MG63 (cell line): ENCODE results near the gene KCNMB2. TPM values are rescaled to one million over a fixed set of nuclear protein-coding genes. Genes with fewer than 3 reads are reported as not detected.
"Not testable (repeated sequence)": the region's sequence is repeated elsewhere in the genome, so short reads cannot be mapped to it uniquely, and the experiment has no call there.

ENCODE experiments used
- DNase-seq: peaks from one replicate; pipeline ENCODE4 v3.0.0-alpha.2; 2020
- H3K27me3 ChIP-seq: fragments of 250-450 bp; sonication (Bioruptor Pico); 2 replicates; pipeline ENCODE4 v1.5.1; 2020; ENCODE audit warnings: mild to moderate bottlenecking, moderate library complexity
- H3K36me3 ChIP-seq: fragments of 250-450 bp; sonication (Bioruptor Pico); 2 replicates; pipeline ENCODE4 v1.5.1; 2020; ENCODE audit warnings: mild to moderate bottlenecking, moderate library complexity
- H3K4me3 ChIP-seq: fragments of 250-450 bp; sonication (Bioruptor Pico); 2 replicates; pipeline ENCODE4 v1.5.1; 2020; ENCODE audit warnings: mild to moderate bottlenecking, moderate library complexity
- H3K9me3 ChIP-seq: fragments of 250-450 bp; sonication (Bioruptor Pico); 2 replicates; pipeline ENCODE4 v1.5.1; 2020; ENCODE audit warnings: mild to moderate bottlenecking, moderate library complexity
- total RNA-seq: library from RNA; depleted of rRNA; stranded (reverse); fragments of >200 nt; shearing (Covaris generic); gene quantifications from 2 replicates; pipeline ENCODE4 v1.2.3, GENCODE V29; 2014; ENCODE audit warnings: low replicate concordance

KCNMB2 gene
- total RNA-seq, 1 experiment from 2014 or later: not detected

DNA sequence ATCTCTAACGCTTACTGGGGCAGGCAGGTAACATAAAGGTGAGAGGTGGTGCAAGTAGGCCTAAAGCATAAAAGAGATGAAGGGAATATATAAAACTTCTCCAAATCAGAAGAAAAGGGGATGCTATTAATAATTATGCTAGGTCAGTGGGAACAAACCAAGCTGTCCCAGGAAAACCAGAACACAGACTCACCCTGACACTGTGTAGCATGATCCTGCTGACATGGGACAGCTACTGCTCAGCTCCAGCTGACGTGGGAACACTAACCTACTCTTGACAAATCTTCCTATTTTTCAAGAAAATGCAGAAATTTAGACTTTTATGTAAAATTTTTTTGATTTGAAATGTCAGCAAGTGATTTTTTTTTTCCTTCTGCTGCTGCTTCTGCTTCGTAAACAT is 203.5 kb downstream of the KCNMB2 start:
- H3K27me3 ChIP-seq: no peaks in the 10 kb centered on the region

DNA sequence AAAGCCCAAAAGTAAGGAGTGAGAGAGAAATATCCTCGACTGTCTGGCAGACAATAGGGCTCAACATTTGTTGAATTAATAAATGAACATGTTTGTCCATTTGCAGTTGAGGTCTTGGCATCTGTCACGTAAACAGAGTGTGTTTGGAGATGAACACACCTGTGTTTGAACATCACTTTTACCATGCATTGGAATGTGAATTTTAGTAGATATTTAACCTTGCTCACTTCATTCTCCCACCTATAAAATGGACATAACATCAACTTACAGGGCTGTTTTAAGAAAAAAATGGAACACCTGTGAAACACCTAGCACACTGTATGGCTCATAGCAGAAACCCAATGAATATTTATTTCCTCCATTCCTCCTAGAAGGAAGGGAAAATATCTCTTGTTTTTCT is 204.8 kb downstream of the KCNMB2 start:
- no peaks in the 10 kb centered on the region for H3K27me3 ChIP-seq
- H3K36me3 ChIP-seq: no peaks in the 10 kb centered on the region
- no peak overlapping the region for H3K4me3 ChIP-seq
- H3K9me3 ChIP-seq: no peaks in the 10 kb centered on the region
- DNase-seq: no peak

More for the DNA sequence above, 203.5 kb downstream of the KCNMB2 start:
- DNase-seq: no peak
- Histone ChIP-seq H3K9me3 (no peaks in the 10 kb centered on the region), H3K36me3 (no peaks in the 10 kb centered on the region), H3K4me3 (no peak overlapping the region)

DNA sequence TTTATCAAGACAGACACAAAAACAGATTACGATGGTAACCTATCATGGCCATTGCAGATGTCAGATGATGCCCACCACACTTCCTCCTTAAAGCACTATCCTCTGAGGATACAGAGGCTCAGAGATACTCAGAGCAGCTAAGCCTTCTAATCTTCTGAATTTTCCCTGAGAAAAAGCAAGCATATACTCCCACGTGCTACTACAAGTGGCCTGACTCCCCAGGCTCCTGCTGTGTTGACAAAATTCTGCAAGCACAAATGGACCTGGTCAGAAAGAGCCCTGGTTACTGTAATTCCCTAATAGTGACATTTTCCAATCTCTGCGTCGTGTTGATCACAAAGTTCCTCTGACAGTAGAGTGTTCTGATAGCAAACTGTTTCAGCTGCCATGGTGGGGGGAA is 207.1 kb downstream of the KCNMB2 start:
- Histone ChIP-seq H3K9me3 (no peaks in the 10 kb centered on the region), H3K4me3 (no peak overlapping the region), H3K36me3 (no peaks in the 10 kb centered on the region), H3K27me3 (no peaks in the 10 kb centered on the region)
- no peak for DNase-seq

DNA sequence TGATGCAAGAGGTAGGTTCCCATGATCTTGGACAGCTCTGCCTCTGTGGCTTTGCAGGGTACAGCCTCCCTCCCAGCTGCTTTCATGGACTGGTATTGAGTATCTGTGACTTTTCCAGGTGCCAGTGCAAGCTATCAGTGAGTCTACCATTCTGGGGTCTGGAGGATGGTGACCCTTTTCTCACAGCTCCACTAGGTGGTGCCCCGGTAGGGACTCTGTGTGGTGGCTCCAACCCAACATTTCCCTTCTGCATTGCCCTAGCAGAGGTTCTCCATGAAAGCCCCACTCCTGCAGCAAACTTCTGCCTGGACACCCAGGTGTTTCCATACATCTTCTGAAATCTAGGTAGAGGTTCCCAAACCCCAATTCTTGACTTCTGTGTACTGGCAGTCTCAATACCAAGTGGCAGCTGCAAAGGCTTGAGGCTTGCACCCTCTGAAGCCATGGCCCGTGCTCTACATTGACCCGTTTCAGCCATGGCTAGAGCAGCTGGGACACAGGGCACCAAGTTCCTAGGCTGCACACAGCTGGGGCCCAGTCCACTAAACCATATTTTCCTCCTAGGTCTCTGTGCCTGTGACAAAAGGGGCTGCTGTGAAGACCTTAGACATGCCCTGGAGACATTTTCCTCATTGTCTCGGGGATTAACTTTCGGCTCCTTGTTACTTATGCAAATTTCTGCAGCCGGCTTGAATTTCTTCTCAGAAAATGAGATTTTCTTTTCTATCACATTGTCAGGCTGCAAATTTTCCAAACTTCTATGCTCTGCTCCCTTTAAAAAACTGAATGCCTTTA is 209.8 kb downstream of the KCNMB2 start:
- not testable (repeated sequence) for H3K9me3 ChIP-seq, H3K27me3 ChIP-seq, DNase-seq, H3K4me3 ChIP-seq, H3K36me3 ChIP-seq

DNA sequence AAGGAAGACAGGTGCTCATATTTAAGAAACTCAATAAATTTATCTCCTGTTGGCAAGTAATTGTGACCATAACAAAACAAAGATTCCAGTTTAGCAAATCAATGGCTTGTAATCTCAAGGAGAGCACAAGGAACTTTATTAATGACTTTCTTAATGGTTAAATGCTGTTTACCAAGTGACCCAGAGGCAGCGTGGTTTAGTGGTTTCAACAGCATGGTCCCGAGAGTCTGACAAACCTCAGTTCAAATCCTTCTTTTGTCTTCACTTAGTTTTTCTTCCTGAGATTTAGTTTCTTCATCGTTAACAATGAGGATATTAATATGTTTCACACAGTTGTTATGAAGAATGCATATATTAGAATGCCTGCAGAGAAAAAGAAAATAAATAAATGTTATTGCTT is 212.6 kb downstream of the KCNMB2 start:
- Histone ChIP-seq H3K27me3 (no peaks in the 10 kb centered on the region), H3K4me3 (no peak overlapping the region), H3K36me3 (no peaks in the 10 kb centered on the region), H3K9me3 (no peaks in the 10 kb centered on the region)
- no peak for DNase-seq

DNA sequence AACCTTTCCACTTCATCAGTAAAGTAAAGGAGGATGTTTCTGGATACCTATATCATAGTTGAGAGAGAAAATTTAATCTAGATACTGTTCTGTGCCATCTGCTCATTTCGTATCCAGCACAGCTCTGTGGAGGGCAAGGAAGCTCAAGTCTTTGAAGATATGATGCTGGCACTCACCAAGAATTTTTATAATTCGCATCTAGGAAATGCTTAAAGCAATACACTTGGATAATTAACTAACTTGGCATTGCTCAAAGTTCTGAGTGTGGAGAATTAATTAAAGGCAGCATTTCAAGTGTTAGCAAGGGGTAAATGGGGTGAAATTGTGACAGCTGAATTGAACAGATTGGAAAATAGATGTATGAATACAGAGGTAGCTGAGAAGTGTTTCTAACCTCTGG is 213.2 kb downstream of the KCNMB2 start:
- Histone ChIP-seq H3K36me3 (no peaks in the 10 kb centered on the region), H3K4me3 (no peak overlapping the region), H3K9me3 (no peaks in the 10 kb centered on the region), H3K27me3 (no peaks in the 10 kb centered on the region)
- DNase-seq: no peak

DNA sequence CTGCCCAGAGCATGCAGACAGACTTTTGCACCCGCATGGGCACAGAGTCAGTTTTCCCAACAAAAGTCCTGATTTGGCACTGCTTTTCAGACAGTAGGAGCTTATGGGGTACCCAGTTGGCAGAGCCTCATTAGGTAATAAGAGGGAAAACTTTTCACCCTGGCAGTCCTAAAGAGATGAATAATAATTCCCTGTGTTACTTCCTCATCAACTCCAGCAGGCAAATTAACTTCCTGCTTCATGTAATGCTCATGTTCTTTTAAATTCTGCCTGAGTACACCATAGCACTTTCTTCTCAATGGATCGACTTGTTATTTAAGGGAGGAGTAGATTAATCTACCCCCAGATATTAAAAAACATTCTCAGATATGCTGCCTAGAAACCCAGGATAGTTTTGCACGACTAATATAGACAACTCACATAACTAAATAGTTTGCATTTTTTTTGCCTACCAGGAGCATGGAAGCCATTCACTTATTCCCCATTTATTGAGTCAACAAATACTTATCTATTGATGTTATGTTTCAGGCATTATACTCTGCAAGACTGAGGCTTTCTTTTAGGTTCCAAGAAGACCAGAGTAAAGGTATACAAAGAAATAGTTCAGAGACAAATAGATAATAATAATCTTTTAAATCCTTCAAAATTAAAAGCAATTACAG is 214.5 kb downstream of the KCNMB2 start:
- DNase-seq: no peak
- no peak overlapping the region for H3K4me3 ChIP-seq
- no peaks in the 10 kb centered on the region for H3K27me3 ChIP-seq
- no peaks in the 10 kb centered on the region for H3K9me3 ChIP-seq
- H3K36me3 ChIP-seq: no peaks in the 10 kb centered on the region

DNA sequence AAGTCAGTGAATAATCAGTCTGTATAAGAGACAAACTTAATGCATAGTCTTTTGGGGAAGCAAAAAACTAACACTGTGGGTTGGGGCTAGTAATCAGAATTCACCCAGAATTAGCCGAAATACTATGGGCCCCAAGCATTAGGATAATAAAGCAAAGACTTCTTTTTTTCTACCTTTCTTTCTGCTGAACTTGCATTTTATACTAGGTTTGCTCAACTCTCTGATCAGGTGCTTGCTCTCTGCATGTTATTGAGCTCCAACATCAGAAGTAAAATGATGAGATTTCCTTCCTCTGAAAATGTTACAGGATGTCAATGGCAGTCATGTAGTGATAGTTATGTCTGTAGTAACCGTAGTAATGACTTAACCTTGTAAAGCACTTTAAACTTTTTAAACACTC is 216.6 kb downstream of the KCNMB2 start:
- Histone ChIP-seq H3K27me3 (no peaks in the 10 kb centered on the region), H3K36me3 (no peaks in the 10 kb centered on the region), H3K4me3 (no peak overlapping the region), H3K9me3 (no peaks in the 10 kb centered on the region)
- DNase-seq: no peak

DNA sequence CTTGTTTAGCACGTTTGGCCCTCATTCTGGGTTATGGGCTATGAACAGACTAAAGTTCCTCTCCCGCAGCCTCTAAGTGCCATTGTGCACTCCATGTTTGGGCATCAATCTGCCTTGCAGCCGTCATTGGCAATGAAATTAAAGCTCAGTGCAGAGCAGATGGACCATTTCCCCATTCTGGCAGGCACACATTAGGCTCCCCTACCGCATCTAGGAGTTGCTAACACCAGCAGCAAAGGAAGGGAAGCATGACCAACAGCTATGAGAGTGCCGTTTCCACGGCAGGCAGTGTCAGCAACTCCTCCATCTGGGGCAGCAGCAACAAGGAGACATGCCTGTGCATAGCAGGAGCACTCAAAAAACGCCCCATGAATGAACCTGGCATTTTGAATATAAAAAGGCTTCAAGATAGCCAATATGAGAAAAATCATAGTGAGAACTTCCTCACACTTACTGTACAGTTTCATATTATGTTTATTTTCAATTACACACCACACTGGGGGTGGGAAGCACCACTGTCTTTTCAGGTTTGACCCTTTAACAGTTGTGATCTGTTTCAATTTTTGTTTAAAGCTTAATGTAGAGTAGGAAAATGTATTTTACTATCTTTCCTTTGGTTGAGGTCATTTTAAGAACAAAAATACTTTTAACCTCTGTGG is 218.7 kb downstream of the KCNMB2 start:
- no peak for DNase-seq
- H3K4me3 ChIP-seq: no peak overlapping the region
- H3K36me3 ChIP-seq: no peaks in the 10 kb centered on the region
- H3K9me3 ChIP-seq: no peaks in the 10 kb centered on the region
- no peaks in the 10 kb centered on the region for H3K27me3 ChIP-seq

DNA sequence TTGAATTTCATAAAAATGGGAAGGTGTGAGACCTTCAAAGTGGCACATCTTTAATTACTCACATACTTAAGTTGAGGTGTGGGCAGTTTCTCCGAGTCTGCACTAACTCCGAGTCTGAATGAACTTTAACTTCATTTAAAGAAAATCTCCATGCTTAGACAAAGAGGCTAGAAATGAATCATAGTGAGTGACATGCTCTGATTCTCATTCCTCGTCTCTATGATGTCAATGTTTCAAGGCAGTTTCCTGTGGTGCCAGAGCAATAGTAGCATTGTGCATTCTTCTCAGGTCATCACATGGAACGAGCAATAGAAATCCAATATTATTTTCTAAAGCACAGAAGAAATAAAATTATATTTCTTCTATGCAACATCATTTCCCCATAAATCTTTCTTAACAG is 224.8 kb downstream of the KCNMB2 start:
- Histone ChIP-seq H3K9me3 (no peaks in the 10 kb centered on the region), H3K36me3 (no peaks in the 10 kb centered on the region), H3K27me3 (no peaks in the 10 kb centered on the region), H3K4me3 (no peak overlapping the region)
- DNase-seq: no peak

DNA sequence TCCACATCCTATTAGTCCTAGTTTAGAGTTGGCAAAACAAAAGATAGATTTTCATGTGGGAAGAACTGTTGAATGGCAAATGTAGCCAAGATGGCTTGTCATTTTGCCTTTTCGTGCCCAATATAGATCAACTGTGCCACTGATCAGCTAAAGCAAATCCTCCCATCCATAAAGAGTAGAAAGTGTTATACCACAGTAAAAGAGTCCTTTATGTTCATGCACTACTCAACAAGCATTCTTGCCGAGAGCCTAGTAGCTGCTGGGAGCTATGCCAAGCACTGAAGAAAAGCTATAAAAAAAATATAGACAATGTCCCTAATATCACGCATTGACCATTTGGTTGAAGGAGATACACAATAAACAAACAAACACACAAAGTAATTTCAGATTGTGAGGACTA is 225.2 kb downstream of the KCNMB2 start:
- H3K9me3 ChIP-seq: no peaks in the 10 kb centered on the region
- DNase-seq: no peak
- H3K4me3 ChIP-seq: no peak overlapping the region
- H3K27me3 ChIP-seq: no peaks in the 10 kb centered on the region
- H3K36me3 ChIP-seq: no peaks in the 10 kb centered on the region

DNA sequence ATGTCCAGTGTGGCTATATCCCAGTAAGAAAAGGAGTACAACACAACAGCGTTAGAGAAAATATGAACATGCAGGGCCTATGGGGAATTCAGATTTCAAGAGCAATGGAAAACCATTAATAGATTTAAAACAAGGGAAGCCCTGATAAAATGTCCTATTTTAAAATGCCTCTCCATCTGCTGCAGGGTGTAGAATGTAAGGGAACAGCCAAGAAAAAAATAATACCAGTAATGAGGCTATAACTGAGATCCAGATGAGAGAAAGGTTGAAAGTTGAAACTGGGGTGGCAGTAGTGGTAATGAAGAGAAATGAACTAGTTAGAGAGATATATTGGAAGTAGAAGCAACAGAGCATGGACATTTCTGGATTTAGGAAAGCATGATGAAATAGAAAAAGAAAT is 226.1 kb downstream of the KCNMB2 start:
- DNase-seq: no peak
- H3K27me3 ChIP-seq: no peaks in the 10 kb centered on the region
- H3K9me3 ChIP-seq: no peaks in the 10 kb centered on the region
- H3K36me3 ChIP-seq: no peaks in the 10 kb centered on the region
- no peak overlapping the region for H3K4me3 ChIP-seq

DNA sequence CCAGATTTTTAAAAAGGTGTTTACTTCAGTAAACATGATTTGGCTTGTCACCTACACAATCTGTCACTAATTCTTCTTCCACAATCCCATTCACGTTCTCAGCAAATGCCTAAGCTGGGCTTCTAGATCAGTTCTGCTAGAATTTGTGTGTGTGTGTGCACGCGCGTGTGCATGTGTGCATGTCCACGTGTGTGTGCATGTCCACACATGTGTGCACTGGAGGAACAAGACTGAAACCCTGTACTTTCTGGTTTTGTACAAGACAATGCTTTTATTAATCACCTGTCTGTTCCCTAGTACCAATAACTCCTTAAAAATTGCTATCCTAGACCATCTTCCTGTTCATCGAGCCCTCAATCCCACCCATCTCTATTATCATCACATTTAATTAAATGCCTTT is 229.2 kb downstream of the KCNMB2 start:
- Histone ChIP-seq H3K4me3 (no peak overlapping the region), H3K36me3 (no peaks in the 10 kb centered on the region), H3K9me3 (no peaks in the 10 kb centered on the region), H3K27me3 (no peaks in the 10 kb centered on the region)
- no peak for DNase-seq

DNA sequence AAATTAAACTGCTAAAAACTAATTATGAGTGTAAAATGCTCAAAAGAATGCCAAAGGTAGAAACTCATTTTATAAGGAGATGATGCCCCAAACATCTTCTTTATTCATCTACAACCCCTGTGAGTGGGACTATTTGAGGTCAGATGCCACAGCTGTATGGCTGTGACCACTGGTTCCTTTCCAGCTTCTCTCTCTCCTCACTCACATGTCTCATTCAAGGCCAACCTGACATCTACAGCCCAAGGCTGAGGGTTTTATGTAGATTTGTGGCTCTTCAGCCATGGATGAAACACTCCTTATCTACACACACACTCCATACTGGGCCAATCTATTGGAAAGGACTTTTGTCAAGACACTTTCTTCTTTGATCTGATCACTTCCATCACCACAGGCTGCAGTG is 231.3 kb downstream of the KCNMB2 start:
- no peak for DNase-seq
- Histone ChIP-seq H3K9me3 (no peaks in the 10 kb centered on the region), H3K4me3 (no peak overlapping the region), H3K27me3 (no peaks in the 10 kb centered on the region), H3K36me3 (no peaks in the 10 kb centered on the region)

DNA sequence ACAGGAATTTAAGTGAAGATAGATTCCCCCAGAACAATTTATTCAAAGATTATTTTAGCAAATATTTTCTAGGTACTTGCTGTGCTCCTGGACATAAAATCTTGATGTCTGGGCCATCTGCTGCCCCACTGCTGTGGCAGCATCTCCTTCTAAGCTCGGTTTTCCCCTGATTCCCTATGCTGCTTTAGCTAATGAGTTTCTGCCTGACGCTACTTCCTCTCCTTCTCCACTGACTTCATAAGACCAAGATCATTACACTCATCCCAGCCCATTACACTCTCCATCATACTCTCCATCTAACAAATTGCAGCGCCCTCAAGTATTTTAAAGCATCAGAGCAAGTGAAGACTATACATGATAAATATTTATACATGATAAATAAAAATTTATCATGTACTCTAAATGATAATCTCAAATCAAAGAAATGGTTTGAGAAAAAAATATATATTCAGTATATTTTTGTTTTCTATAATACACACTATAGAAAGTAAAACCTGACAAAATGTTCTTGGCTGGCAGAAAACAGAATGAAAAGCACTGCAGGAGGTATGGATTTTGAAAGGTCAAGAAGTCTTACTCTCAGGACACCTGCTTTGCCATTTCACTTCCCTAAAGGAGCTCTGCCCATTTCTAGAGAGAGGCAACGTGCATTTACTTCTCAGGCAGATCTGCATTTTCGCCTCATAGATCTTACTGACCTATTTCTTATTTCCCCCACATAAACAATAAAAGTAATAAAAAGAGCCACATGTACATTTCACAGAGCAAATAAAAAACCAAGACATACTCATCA is 232.0 kb downstream of the KCNMB2 start:
- Histone ChIP-seq H3K9me3 (no peaks in the 10 kb centered on the region), H3K27me3 (no peaks in the 10 kb centered on the region), H3K36me3 (no peaks in the 10 kb centered on the region), H3K4me3 (no peak overlapping the region)
- no peak for DNase-seq

DNA sequence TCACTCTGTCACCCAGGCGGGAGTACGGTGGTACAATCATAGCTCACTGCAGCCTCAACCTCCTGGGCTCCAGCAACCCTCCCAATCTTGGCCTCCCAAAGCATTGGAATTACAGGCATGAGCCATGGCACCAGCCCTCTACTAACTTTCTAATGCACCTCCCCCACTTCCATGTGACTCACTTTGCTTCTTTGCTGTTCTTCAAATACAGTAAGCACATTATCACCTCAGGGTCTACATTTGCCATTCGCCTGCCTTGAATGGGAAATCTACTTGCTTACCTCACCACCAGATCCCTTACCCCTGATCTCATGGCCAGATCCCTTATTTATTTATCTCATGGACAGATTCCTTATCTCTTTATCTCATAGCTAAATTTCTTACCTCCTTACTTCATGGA is 235.3 kb downstream of the KCNMB2 start:
- Histone ChIP-seq H3K4me3 (no peak overlapping the region), H3K36me3 (no peaks in the 10 kb centered on the region), H3K9me3 (no peaks in the 10 kb centered on the region), H3K27me3 (no peaks in the 10 kb centered on the region)
- DNase-seq: no peak

DNA sequence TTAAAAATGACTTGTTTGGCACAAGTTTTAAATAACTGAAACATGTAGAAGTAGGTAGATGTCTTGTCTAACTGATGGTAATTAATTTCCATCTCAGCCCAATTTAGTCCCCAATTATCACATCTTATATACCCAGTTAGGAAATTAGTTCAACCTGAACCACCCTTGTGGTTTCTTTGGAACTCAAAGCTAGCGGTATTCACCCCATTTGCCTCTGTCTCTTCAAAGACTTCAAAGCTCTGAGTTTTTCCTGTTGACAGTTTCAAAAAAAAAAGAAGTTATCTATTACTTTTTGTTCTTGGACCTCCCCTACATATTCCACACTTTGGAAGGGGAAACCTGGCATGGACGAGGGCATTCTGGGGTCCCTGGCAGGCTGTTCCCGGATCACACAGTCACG is 236.5 kb downstream of the KCNMB2 start:
- no peak overlapping the region for H3K4me3 ChIP-seq
- H3K27me3 ChIP-seq: no peaks in the 10 kb centered on the region
- no peak for DNase-seq
- no peaks in the 10 kb centered on the region for H3K36me3 ChIP-seq
- no peaks in the 10 kb centered on the region for H3K9me3 ChIP-seq
